ENCODE data around the gene CENPV.

Gene CENPV

GRCh38 chr17:16293931-16294330 is 59.3 kb downstream of the CENPV start:
- no peak overlapping the region for H3K4me3 ChIP-seq (ENCODE audit: low read depth, low read length, poor library complexity, severe bottlenecking)
- H4K20me1 ChIP-seq (ENCODE audit: insufficient read depth, low read length) = no peaks in the 10 kb centered on the region
- H2AFZ ChIP-seq (ENCODE audit: low read length) = no peak overlapping the region
- H3K36me3 ChIP-seq (ENCODE audit: insufficient read depth, low read length) = 0 out of 2 replicates have a peak, but pooled peaks cover 8% of the 10 kb centered on the region
- no peaks in the 10 kb centered on the region for H3K79me2 ChIP-seq (ENCODE audit: insufficient read depth, low read length)
- no peaks in the 10 kb centered on the region for H3K27me3 ChIP-seq (ENCODE audit: insufficient read depth, low read length)
- H3K4me1 ChIP-seq (ENCODE audit: insufficient read depth, low read length, severe bottlenecking) = peaks cover under 1% of the 10 kb centered on the region
- TF ChIP-seq CTCF (IDR thresholded peaks at IDR 0.05; ENCODE audit: low read length) (no peak), EZH2 (IDR thresholded peaks at IDR 0.05; ENCODE audit: borderline replicate concordance, low read length) (no peak)
- no peaks in the 10 kb centered on the region for H3F3A ChIP-seq (ENCODE audit: insufficient read depth, low read length)
- no peaks in the 10 kb centered on the region for H3K9me2 ChIP-seq (ENCODE audit: low read depth, low read length)
- no peak overlapping the region for H3K4me2 ChIP-seq (ENCODE audit: low read length)
- H3K9ac ChIP-seq (ENCODE audit: low read length) = no peak overlapping the region
- no peaks in the 10 kb centered on the region for H3K9me3 ChIP-seq (ENCODE audit: low read length)
- H3K27ac ChIP-seq (ENCODE audit: low read depth, low read length, poor library complexity, severe bottlenecking) = no peak overlapping the region
